ENCODE data around the gene ABCC8. TPM values are rescaled to one million over a fixed set of nuclear protein-coding genes. Genes with fewer than 3 reads are reported as not detected.

Gene ABCC8
- total RNA-seq, 1 experiment from 2014 or later = 7.3 TPM

GRCh38 chr11:17395554-17395961 is 81.1 kb downstream of the ABCC8 start:
- Mint-ChIP-seq H3K4me1 (no peaks in the 10 kb centered on the region), H3K9me3 (no peaks in the 10 kb centered on the region), H3K27me3 (ENCODE audit: low read depth) (peaks cover 7% of the 10 kb centered on the region; the same call in 1 of the 2 replicates), H3K36me3 (no peaks in the 10 kb centered on the region), H3K4me3 (no peak overlapping the region), H3K27ac (no peak overlapping the region)
- ChIA-PET POLR2A (no interaction called here), CTCF (interaction anchor here (0.6 to 1.2 kb wide), 2 partner anchors 111 to 132 kb away, joined by 3 to 6 read pairs; no protein-coding TSS in a partner anchor)
- DNase-seq (ENCODE audit: low spot score) = no peak
- TF ChIP-seq ZNF138 (CRISPR knock-in tag; conservative IDR thresholded peaks at IDR 0.05) (no peak), ZMAT4 (CRISPR knock-in tag; IDR thresholded peaks at IDR 0.05) (no peak), ZNF416 (CRISPR knock-in tag; IDR thresholded peaks at IDR 0.05) (no peak), KAT7 (CRISPR knock-in tag; IDR thresholded peaks at IDR 0.05; ENCODE audit: borderline replicate concordance) (no peak), FOXJ3 (CRISPR knock-in tag; IDR thresholded peaks at IDR 0.05; ENCODE audit: borderline replicate concordance) (no peak), JAZF1 (CRISPR knock-in tag; IDR thresholded peaks at IDR 0.05) (no peak), ERG (CRISPR knock-in tag; IDR thresholded peaks at IDR 0.05) (no peak), GTF2I (CRISPR knock-in tag; conservative IDR thresholded peaks at IDR 0.05) (no peak), FOXP1 (CRISPR knock-in tag; IDR thresholded peaks at IDR 0.05; ENCODE audit: borderline replicate concordance) (no peak), SOX15 (CRISPR knock-in tag; IDR thresholded peaks at IDR 0.05) (no peak), GABPB1 (CRISPR knock-in tag; IDR thresholded peaks at IDR 0.05) (no peak), USF2 (CRISPR knock-in tag; IDR thresholded peaks at IDR 0.05) (no peak)
- TF ChIP-seq, protein P1, sequence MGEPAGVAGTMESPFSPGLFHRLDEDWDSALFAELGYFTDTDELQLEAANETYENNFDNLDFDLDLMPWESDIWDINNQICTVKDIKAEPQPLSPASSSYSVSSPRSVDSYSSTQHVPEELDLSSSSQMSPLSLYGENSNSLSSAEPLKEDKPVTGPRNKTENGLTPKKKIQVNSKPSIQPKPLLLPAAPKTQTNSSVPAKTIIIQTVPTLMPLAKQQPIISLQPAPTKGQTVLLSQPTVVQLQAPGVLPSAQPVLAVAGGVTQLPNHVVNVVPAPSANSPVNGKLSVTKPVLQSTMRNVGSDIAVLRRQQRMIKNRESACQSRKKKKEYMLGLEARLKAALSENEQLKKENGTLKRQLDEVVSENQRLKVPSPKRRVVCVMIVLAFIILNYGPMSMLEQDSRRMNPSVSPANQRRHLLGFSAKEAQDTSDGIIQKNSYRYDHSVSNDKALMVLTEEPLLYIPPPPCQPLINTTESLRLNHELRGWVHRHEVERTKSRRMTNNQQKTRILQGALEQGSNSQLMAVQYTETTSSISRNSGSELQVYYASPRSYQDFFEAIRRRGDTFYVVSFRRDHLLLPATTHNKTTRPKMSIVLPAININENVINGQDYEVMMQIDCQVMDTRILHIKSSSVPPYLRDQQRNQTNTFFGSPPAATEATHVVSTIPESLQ (CRISPR knock-in tag; IDR thresholded peaks at IDR 0.05) = no peak
- ATAC-seq = no peak

DNA sequence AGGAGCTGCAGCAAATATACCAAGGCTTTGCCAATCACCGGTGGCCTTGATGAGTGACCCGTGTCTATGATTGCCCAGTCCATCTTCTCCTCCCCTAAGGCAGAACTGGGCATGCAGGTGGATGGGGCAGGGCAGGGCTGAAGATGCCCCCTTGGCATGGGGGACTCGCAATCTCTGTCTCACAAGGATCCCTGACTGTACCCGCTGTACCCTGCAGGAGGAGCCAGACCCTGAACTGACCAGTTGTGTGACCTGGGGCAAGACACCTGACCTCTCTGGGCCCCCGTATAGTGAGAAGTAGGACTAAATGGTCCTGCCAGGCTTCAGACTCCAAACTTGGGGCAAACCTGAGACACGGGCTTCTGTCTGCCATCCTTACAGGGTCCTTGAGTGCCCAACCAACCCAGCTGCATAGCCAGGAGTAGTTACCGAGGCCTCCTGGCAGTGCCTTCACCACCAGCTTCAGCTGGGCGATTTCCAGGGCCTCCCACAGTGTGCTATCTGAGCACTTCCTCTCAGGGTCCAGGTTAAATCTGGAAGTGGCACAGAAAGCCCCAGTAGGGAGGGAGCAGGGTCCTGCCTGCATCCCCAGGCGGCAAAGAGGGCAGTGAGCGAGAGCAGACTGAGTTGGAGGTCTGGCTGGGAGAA is 81.8 kb downstream of the ABCC8 start:
- CTCF ChIA-PET = interaction anchor here (0.6 to 1.9 kb wide), 4 partner anchors 11 to 133 kb away, joined by 3 to 6 read pairs (median 6); partner anchors contain the start of gene ABCC8
- peaks cover 6% of the 10 kb centered on the region for H3K4me1 Mint-ChIP-seq
- H3K36me3 Mint-ChIP-seq = no peaks in the 10 kb centered on the region
- peak; percentile 41 for ATAC-seq
- H3K27ac Mint-ChIP-seq = no peak overlapping the region
- DNase-seq (ENCODE audit: low spot score) = no peak
- no peaks in the 10 kb centered on the region for H3K9me3 Mint-ChIP-seq
- H3K4me3 Mint-ChIP-seq = no peak overlapping the region
- POLR2A ChIA-PET = no interaction called here
- TF ChIP-seq SP1 (CRISPR knock-in tag; conservative IDR thresholded peaks at IDR 0.05) (no peak), PRRX2 (CRISPR knock-in tag; IDR thresholded peaks at IDR 0.05) (no peak), ATF3 (CRISPR knock-in tag; conservative IDR thresholded peaks at IDR 0.05) (no peak), ZNF219 (CRISPR knock-in tag; IDR thresholded peaks at IDR 0.05; ENCODE audit: borderline replicate concordance) (no peak), ZNF423 (CRISPR knock-in tag; IDR thresholded peaks at IDR 0.05) (no peak), JAZF1 (CRISPR knock-in tag; IDR thresholded peaks at IDR 0.05) (no peak), USF2 (CRISPR knock-in tag; IDR thresholded peaks at IDR 0.05) (no peak), RORB (CRISPR knock-in tag; IDR thresholded peaks at IDR 0.05) (no peak), ZNF232 (CRISPR knock-in tag; IDR thresholded peaks at IDR 0.05) (no peak), KAT7 (CRISPR knock-in tag; IDR thresholded peaks at IDR 0.05; ENCODE audit: borderline replicate concordance) (no peak), TP53 (CRISPR knock-in tag; IDR thresholded peaks at IDR 0.05) (no peak), SMAD4 (CRISPR knock-in tag; IDR thresholded peaks at IDR 0.05) (no peak), ZNF416 (CRISPR knock-in tag; IDR thresholded peaks at IDR 0.05) (no peak)
- TF ChIP-seq, protein P2, sequence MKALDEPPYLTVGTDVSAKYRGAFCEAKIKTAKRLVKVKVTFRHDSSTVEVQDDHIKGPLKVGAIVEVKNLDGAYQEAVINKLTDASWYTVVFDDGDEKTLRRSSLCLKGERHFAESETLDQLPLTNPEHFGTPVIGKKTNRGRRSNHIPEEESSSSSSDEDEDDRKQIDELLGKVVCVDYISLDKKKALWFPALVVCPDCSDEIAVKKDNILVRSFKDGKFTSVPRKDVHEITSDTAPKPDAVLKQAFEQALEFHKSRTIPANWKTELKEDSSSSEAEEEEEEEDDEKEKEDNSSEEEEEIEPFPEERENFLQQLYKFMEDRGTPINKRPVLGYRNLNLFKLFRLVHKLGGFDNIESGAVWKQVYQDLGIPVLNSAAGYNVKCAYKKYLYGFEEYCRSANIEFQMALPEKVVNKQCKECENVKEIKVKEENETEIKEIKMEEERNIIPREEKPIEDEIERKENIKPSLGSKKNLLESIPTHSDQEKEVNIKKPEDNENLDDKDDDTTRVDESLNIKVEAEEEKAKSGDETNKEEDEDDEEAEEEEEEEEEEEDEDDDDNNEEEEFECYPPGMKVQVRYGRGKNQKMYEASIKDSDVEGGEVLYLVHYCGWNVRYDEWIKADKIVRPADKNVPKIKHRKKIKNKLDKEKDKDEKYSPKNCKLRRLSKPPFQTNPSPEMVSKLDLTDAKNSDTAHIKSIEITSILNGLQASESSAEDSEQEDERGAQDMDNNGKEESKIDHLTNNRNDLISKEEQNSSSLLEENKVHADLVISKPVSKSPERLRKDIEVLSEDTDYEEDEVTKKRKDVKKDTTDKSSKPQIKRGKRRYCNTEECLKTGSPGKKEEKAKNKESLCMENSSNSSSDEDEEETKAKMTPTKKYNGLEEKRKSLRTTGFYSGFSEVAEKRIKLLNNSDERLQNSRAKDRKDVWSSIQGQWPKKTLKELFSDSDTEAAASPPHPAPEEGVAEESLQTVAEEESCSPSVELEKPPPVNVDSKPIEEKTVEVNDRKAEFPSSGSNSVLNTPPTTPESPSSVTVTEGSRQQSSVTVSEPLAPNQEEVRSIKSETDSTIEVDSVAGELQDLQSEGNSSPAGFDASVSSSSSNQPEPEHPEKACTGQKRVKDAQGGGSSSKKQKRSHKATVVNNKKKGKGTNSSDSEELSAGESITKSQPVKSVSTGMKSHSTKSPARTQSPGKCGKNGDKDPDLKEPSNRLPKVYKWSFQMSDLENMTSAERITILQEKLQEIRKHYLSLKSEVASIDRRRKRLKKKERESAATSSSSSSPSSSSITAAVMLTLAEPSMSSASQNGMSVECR (CRISPR knock-in tag; IDR thresholded peaks at IDR 0.05; ENCODE audit: borderline replicate concordance) = no peak
- TF ChIP-seq, protein P3, sequence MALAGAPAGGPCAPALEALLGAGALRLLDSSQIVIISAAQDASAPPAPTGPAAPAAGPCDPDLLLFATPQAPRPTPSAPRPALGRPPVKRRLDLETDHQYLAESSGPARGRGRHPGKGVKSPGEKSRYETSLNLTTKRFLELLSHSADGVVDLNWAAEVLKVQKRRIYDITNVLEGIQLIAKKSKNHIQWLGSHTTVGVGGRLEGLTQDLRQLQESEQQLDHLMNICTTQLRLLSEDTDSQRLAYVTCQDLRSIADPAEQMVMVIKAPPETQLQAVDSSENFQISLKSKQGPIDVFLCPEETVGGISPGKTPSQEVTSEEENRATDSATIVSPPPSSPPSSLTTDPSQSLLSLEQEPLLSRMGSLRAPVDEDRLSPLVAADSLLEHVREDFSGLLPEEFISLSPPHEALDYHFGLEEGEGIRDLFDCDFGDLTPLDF (CRISPR knock-in tag; IDR thresholded peaks at IDR 0.05) = no peak
- H3K27me3 Mint-ChIP-seq (ENCODE audit: low read depth) = peaks cover 13% of the 10 kb centered on the region

Measured in WTC11 (cell line).